IMR-90 (cell line): ENCODE data around the gene ERBB4. TPM values are rescaled to one million over a fixed set of nuclear protein-coding genes. Genes with fewer than 3 reads are reported as not detected.

Source experiments
- ATAC-seq: fragments of 200-7000 bp; cut with Tn5 transposase; 2 replicates; pipeline ENCODE4 v1.9.1; 2020; ENCODE audit warnings: low read depth, mild to moderate bottlenecking, moderate library complexity
- BruUV-seq: library from RNA; stranded (reverse); fragments of 400-500 nt; replicated peaks from 2 replicates; lab custom pipeline; 2021; lab: Mats Ljungman, UMichigan
- CTCF ChIA-PET: fragments of 300-600 bp; formaldehyde crosslinking; extraction: SDS; loops from one replicate; lab custom pipeline; 2021; ENCODE audit warnings: antibody characterized with exemption; lab: Yijun Ruan, JAX
- POLR2A ChIA-PET: fragments of 300-600 bp; sonication (Branson Sonifier 250); formaldehyde crosslinking; loops from one replicate; lab custom pipeline; 2022; ENCODE audit warnings: antibody characterized with exemption; ENCODE audit not compliant: unreplicated experiment; lab: Charles Lee
- DNase-seq: peaks from one replicate; pipeline ENCODE4 v3.0.0; 2013
- H2AFZ ChIP-seq: replicated peaks from 2 replicates; pipeline ENCODE3; 2013; ENCODE audit warnings: low read length, mild to moderate bottlenecking; ENCODE audit not compliant: poor library complexity
- H2AK5ac ChIP-seq: 2 replicates; pipeline ENCODE4 v1.6.1; 2013; ENCODE audit warnings: low read depth, low read length, inconsistent platforms
- H2AK9ac ChIP-seq: replicated peaks from 2 replicates; pipeline ENCODE3; 2013; ENCODE audit warnings: mild to moderate bottlenecking, low read depth, low read length, moderate library complexity; ENCODE audit not compliant: poor library complexity
- H2BK120ac ChIP-seq: 2 replicates; pipeline ENCODE4 v1.6.1; 2013; ENCODE audit warnings: low read depth, low read length, inconsistent platforms
- H2BK15ac ChIP-seq: 3 replicates; pipeline ENCODE4 v1.6.1; 2013; ENCODE audit warnings: low read depth, low read length, inconsistent platforms
- H2BK20ac ChIP-seq: 2 replicates; pipeline ENCODE4 v1.6.1; 2013; ENCODE audit warnings: low read depth, mild to moderate bottlenecking, inconsistent platforms, low read length, moderate library complexity
- H2BK5ac ChIP-seq: 2 replicates; pipeline ENCODE4 v1.6.1; 2013; ENCODE audit warnings: mild to moderate bottlenecking, low read depth, low read length, inconsistent platforms; ENCODE audit not compliant: poor library complexity, severe bottlenecking
- H3K14ac ChIP-seq: replicated peaks from 2 replicates; pipeline ENCODE4 v1.6.1; 2013; ENCODE audit warnings: low read depth, low read length, inconsistent platforms
- H3K18ac ChIP-seq: 2 replicates; pipeline ENCODE4 v1.6.1; 2013; ENCODE audit warnings: low read depth, low read length, control low read depth
- H3K23ac ChIP-seq: 2 replicates; pipeline ENCODE4 v1.6.1; 2013; ENCODE audit warnings: low read depth, low read length, inconsistent platforms
- H3K27ac ChIP-seq: 2 replicates; pipeline ENCODE4 v1.5.1; 2013; ENCODE audit warnings: mild to moderate bottlenecking, control low read depth, low read length; ENCODE audit not compliant: insufficient read depth
- H3K27me3 ChIP-seq: 2 replicates; pipeline ENCODE4 v1.6.1; 2013; ENCODE audit warnings: low read length; ENCODE audit not compliant: control insufficient read depth, insufficient read depth
- H3K36me3 ChIP-seq: 2 replicates; pipeline ENCODE4 v1.6.1; 2013; ENCODE audit warnings: low read length, mixed read lengths; ENCODE audit not compliant: control insufficient read depth, insufficient read depth
- H3K4ac ChIP-seq: 2 replicates; pipeline ENCODE4 v1.6.1; 2013; ENCODE audit warnings: low read depth, low read length, inconsistent platforms
- H3K4me1 ChIP-seq: 2 replicates; pipeline ENCODE4 v1.6.1; 2013; ENCODE audit warnings: low read length, mixed read lengths; ENCODE audit not compliant: control insufficient read depth, insufficient read depth
- H3K4me2 ChIP-seq: 2 replicates; pipeline ENCODE4 v1.6.1; 2013; ENCODE audit warnings: low read depth, mild to moderate bottlenecking, control low read depth, low read length, moderate library complexity
- H3K4me3 ChIP-seq: 2 replicates; pipeline ENCODE4 v1.5.1; 2013; ENCODE audit warnings: low read depth, mild to moderate bottlenecking, control low read depth, low read length, moderate library complexity; ENCODE audit not compliant: insufficient read depth
- H3K56ac ChIP-seq: 2 replicates; pipeline ENCODE4 v1.6.1; 2013; ENCODE audit warnings: low read length, inconsistent platforms; ENCODE audit not compliant: insufficient read depth; ENCODE audit errors: extremely low read depth
- H3K79me1 ChIP-seq, 2 experiments: 2 replicates each; pipeline ENCODE4 v1.6.1; 2013; ENCODE audit warnings: low read length in 2 of 2, inconsistent platforms in 1 of 2, low read depth in 1 of 2
- H3K9ac ChIP-seq: 2 replicates; pipeline ENCODE4 v1.6.1; 2013; ENCODE audit warnings: low read depth, low read length, control low read depth
- H3K9me1 ChIP-seq: 2 replicates; pipeline ENCODE4 v1.6.1; 2013; ENCODE audit warnings: low read length, inconsistent platforms; ENCODE audit not compliant: insufficient read depth
- H3K9me3 ChIP-seq: 2 replicates; pipeline ENCODE4 v1.6.1; 2013; ENCODE audit warnings: low read length; ENCODE audit not compliant: control insufficient read depth, insufficient read depth
- H4K20me1 ChIP-seq: 2 replicates; pipeline ENCODE4 v1.6.1; 2013; ENCODE audit warnings: low read length, inconsistent platforms; ENCODE audit not compliant: insufficient read depth
- H4K5ac ChIP-seq: 2 replicates; pipeline ENCODE4 v1.6.1; 2013; ENCODE audit warnings: mild to moderate bottlenecking, low read depth, low read length, control low read depth
- H4K8ac ChIP-seq, 2 experiments: 2 replicates each; pipeline ENCODE4 v1.6.1; 2013; ENCODE audit warnings: low read depth in 2 of 2, low read length in 2 of 2, control low read depth in 1 of 2, inconsistent platforms in 1 of 2
- H4K91ac ChIP-seq: 2 replicates; pipeline ENCODE4 v1.6.1; 2013; ENCODE audit warnings: low read depth, low read length, inconsistent platforms; ENCODE audit not compliant: insufficient read depth
- BHLHE40 ChIP-seq: fragments of 150-350 bp; IDR thresholded peaks from 2 replicates; pipeline ENCODE4 v1.6.1; 2016; ENCODE audit warnings: mild to moderate bottlenecking, low read depth, low read length
- CHD1 ChIP-seq: IDR thresholded peaks from 2 replicates; pipeline ENCODE4 v1.6.1; 2012; ENCODE audit warnings: low read depth, low read length, improper control_type of control experiment
- FOS ChIP-seq: fragments of 150-350 bp; IDR thresholded peaks from 2 replicates; pipeline ENCODE4 v1.6.1; 2016; ENCODE audit warnings: low read depth, low read length
- NFE2L2 ChIP-seq: fragments of 150-350 bp; IDR thresholded peaks from 2 replicates; pipeline ENCODE4 v1.6.1; 2016; ENCODE audit warnings: low read depth, mild to moderate bottlenecking, low read length
- RFX5 ChIP-seq: IDR thresholded peaks from 2 replicates; pipeline ENCODE4 v1.8.0; 2012; ENCODE audit warnings: low read depth, mild to moderate bottlenecking, low read length, moderate library complexity
- SMC3 ChIP-seq: fragments of 150-350 bp; IDR thresholded peaks from 2 replicates; pipeline ENCODE4 v1.6.1; 2016; ENCODE audit warnings: low read depth, mild to moderate bottlenecking, antibody characterized with exemption, low read length, moderate library complexity
- WGBS, 2 experiments: methylation state at CpG; one replicate each; pipeline versions ENCODE4 v1.1.5 to v1.1.7; 2013; ENCODE audit warnings: missing lambda C conversion rate in 2 of 2; ENCODE audit not compliant: insufficient read length in 1 of 2; ENCODE audit errors: extremely low coverage in 2 of 2; 5-methylcytosine and 5-hydroxymethylcytosine counted together
- dilution Hi-C: fragments of 300-500 bp; cut with HindIII; formaldehyde crosslinking; loops from one replicate; pipeline ENCODE4 v1.14.3; 2018; ENCODE audit warnings: low sequenced_read_pairs; ENCODE audit not compliant: unreplicated experiment
- in situ Hi-C: fragments of 300-500 bp; cut with MboI; formaldehyde crosslinking; loops from 3 replicates; pipeline ENCODE4 v1.14.3; 2019; ENCODE audit warnings: low sequenced_read_pairs, inconsistent platforms, mixed read lengths
- intact Hi-C: fragments of 100-400 bp; cut with micrococcal nuclease; formaldehyde crosslinking; loops from 2 replicates; pipeline ENCODE4 v1.10.0; 2022
- polyA plus RNA-seq, 3 experiments: library from polyadenylated mRNA; depleted of rRNA; stranded (reverse); fragments of >200 nt; gene quantifications; 2 replicates each; pipeline ENCODE4 v1.2.3, GENCODE V29; 2012; ENCODE audit warnings: low replicate concordance in 1 of 3
- total RNA-seq: library from RNA; depleted of rRNA; stranded (reverse); fragments of >200 nt; gene quantifications from 2 replicates; pipeline ENCODE4 v1.2.3, GENCODE V29; 2012

The ERBB4 gene
- total and polyA plus RNA-seq, 2 of the 4 experiments (the other 2 are of a cell fraction) = not detected

DNA sequence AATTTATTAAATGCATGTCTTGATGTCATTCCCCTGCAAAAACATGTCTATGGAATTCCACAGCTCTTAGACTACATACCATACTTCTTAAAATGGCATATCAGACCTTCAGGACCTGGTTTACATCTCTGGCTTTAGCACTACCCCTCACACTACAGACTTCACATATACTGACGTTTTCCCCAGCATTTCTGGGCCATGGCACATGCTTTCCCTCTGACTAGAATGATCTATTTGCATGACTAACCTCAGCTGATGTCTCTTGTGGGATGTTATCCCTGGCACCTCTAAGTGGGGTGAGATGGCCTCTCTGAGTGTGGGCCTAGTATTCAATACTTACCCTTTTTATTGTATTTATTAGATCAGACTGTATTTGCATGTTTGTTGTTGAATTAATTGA is 381.6 kb downstream of the ERBB4 start:
- Histone ChIP-seq H2BK5ac (no peak overlapping the region), H3K4me2 (no peak overlapping the region), H3K9ac (no peak overlapping the region), H2BK120ac (no peak overlapping the region), H4K5ac (no peak overlapping the region), H4K91ac (no peak overlapping the region), H3K79me1 (no peaks in the 10 kb centered on the region), H2AK5ac (no peak overlapping the region), H2BK20ac (no peak overlapping the region), H3K4me1 (0 out of 2 replicates have a peak, but pooled peaks cover 1% of the 10 kb centered on the region), H2AFZ (no peak overlapping the region), H3K14ac (no peak overlapping the region), H3K27me3 (no peaks in the 10 kb centered on the region), H2BK15ac (no peak overlapping the region), H3K27ac (no peak overlapping the region), H3K9me3 (no peaks in the 10 kb centered on the region), H2AK9ac (no peak overlapping the region), H4K20me1 (no peaks in the 10 kb centered on the region), H3K36me3 (no peaks in the 10 kb centered on the region), H3K9me1 (no peaks in the 10 kb centered on the region), H3K23ac (no peak overlapping the region), H3K18ac (no peak overlapping the region), H3K56ac (no peak overlapping the region), H4K8ac (no peak overlapping the region), H3K4ac (no peak overlapping the region), H3K4me3 (no peak overlapping the region)
- WGBS, 2 experiments = no CpG with 5 or more reads among the region's 1 CpG
- in situ Hi-C loops (no loop called here), intact Hi-C loops (no loop called here), dilution Hi-C loops (no loop called here)
- TF ChIP-seq NFE2L2 (no peak), FOS (0 out of 2 replicates have a peak, but pooled peaks have one; percentile 14), BHLHE40 (peak; percentile 57; the same call in 1 of the 2 replicates), RFX5 (no peak), SMC3 (no peak), CHD1 (no peak)
- no TSS peak for BruUV-seq
- peak; percentile 74 for ATAC-seq
- CTCF ChIA-PET = no interaction called here
- POLR2A ChIA-PET = no interaction called here
- peak; percentile 74 for DNase-seq
